ENCODE measurements around the gene MEF2B. TPM values are rescaled to one million over a fixed set of nuclear protein-coding genes. Genes with fewer than 3 reads are reported as not detected.

The MEF2B gene
- total RNA-seq, 4 donors from 2014 or later = 0.21 to 3.7 TPM; not detected in 2

- Histone ChIP-seq H3K36me3 (peaks cover 0 to 27% (median 0%) of the 10 kb centered on the region in 3 donors), H3K27ac (no peak overlapping the region), H3K9me3 (no peaks in the 10 kb centered on the region), H3K4me3 (no peak overlapping the region), H3K4me1 (peaks cover 0 to 41% (median 13%) of the 10 kb centered on the region in 4 donors), H3K27me3 (peaks cover 0 to 8% of the 10 kb centered on the region in 2 donors)
- no peak for DNase-seq (ENCODE audit: low spot score in 2 of 2)
- 76% methylated on average over 13 of the region's 13 CpGs for WGBS, 2 donors
- TF ChIP-seq, protein P1, sequence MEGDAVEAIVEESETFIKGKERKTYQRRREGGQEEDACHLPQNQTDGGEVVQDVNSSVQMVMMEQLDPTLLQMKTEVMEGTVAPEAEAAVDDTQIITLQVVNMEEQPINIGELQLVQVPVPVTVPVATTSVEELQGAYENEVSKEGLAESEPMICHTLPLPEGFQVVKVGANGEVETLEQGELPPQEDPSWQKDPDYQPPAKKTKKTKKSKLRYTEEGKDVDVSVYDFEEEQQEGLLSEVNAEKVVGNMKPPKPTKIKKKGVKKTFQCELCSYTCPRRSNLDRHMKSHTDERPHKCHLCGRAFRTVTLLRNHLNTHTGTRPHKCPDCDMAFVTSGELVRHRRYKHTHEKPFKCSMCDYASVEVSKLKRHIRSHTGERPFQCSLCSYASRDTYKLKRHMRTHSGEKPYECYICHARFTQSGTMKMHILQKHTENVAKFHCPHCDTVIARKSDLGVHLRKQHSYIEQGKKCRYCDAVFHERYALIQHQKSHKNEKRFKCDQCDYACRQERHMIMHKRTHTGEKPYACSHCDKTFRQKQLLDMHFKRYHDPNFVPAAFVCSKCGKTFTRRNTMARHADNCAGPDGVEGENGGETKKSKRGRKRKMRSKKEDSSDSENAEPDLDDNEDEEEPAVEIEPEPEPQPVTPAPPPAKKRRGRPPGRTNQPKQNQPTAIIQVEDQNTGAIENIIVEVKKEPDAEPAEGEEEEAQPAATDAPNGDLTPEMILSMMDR (IDR thresholded peaks at IDR 0.05) = no peak
- no peak for TF ChIP-seq POLR2A (IDR thresholded peaks at IDR 0.05)
- no peak for TF ChIP-seq EP300 (IDR thresholded peaks at IDR 0.05)
Measured at GRCh38 chr19:19204181-19204580, 34.1 kb upstream of the MEF2B start.

- TF ChIP-seq EP300 (IDR thresholded peaks at IDR 0.05) (peak; percentile 53 to 78), POLR2A (IDR thresholded peaks at IDR 0.05) (no peak)
- TF ChIP-seq, protein P1 (IDR thresholded peaks at IDR 0.05) = peak in 2 of 5 experiments; percentile 10 to 54
- peak; percentile 81 to 86 for DNase-seq (ENCODE audit: low spot score in 2 of 2)
- Histone ChIP-seq H3K4me1 (peaks cover 0 to 41% (median 13%) of the 10 kb centered on the region in 4 donors), H3K27ac (peak within 1 kb of the TSS in 3 of 4 donors; percentile 81 to 93 (median 83)), H3K36me3 (peaks cover 0 to 37% (median 2%) of the 10 kb centered on the region in 3 donors), H3K4me3 (peak within 1 kb of the TSS; percentile 51 to 89 (median 64)), H3K27me3 (peaks cover 0 to 8% of the 10 kb centered on the region in 2 donors), H3K9me3 (no peaks in the 10 kb centered on the region)
- 7 to 9% methylated on average over 55 to 60 of the region's 60 CpGs for WGBS, 2 donors
Measured at GRCh38 chr19:19203012-19203856, 33.2 kb upstream of the MEF2B start, which contains the start of gene NR2C2AP. TSS of gene NR2C2AP (minus strand) at chr19:19203414. CDS start at chr19:19203060, 354 bp downstream.

GRCh38 chr19:19202707-19203011, 32.6 kb upstream of the MEF2B start:
- no peak for TF ChIP-seq EP300 (IDR thresholded peaks at IDR 0.05)
- TF ChIP-seq POLR2A (IDR thresholded peaks at IDR 0.05) = no peak
- TF ChIP-seq, protein P1 (IDR thresholded peaks at IDR 0.05) = no peak
- no peak for DNase-seq (ENCODE audit: low spot score in 2 of 2)
- Histone ChIP-seq H3K36me3 (peaks cover 0 to 43% (median 8%) of the 10 kb centered on the region in 3 donors), H3K4me3 (peak overlapping the region; percentile 51 to 89 (median 64)), H3K9me3 (no peaks in the 10 kb centered on the region), H3K4me1 (peaks cover 0 to 41% (median 13%) of the 10 kb centered on the region in 4 donors), H3K27ac (peak overlapping the region in 3 of 4 donors; percentile 81 to 93 (median 83)), H3K27me3 (peaks cover 0 to 8% of the 10 kb centered on the region in 2 donors)
- WGBS, 2 donors = 13 to 19% methylated on average over 11 of the region's 11 CpGs

- Histone ChIP-seq H3K27me3 (peaks cover 0 to 3% of the 10 kb centered on the region in 2 donors), H3K36me3 (peaks cover 0 to 50% (median 15%) of the 10 kb centered on the region in 3 donors), H3K9me3 (no peaks in the 10 kb centered on the region), H3K4me1 (peaks cover 0 to 39% (median 13%) of the 10 kb centered on the region in 4 donors), H3K27ac (peak overlapping the region in 3 of 4 donors; percentile 81 to 93 (median 83)), H3K4me3 (peak overlapping the region in 3 of 4 donors; percentile 51 to 68 (median 61))
- DNase-seq (ENCODE audit: low spot score in 2 of 2) = no peak
- TF ChIP-seq, protein P1 (IDR thresholded peaks at IDR 0.05) = no peak
- no peak for TF ChIP-seq EP300 (IDR thresholded peaks at IDR 0.05)
- no peak for TF ChIP-seq POLR2A (IDR thresholded peaks at IDR 0.05)
- WGBS, 2 donors = 70 to 72% methylated on average over 16 to 19 of the region's 19 CpGs
Measured at GRCh38 chr19:19201697-19202630, 31.9 kb upstream of the MEF2B start.
